ENCODE data around the gene VIL1. TPM values are rescaled to one million over a fixed set of nuclear protein-coding genes. Genes with fewer than 3 reads are reported as not detected.

The VIL1 gene
- total RNA-seq, 1 experiment from 2014 or later, result 4.2 TPM

DNA sequence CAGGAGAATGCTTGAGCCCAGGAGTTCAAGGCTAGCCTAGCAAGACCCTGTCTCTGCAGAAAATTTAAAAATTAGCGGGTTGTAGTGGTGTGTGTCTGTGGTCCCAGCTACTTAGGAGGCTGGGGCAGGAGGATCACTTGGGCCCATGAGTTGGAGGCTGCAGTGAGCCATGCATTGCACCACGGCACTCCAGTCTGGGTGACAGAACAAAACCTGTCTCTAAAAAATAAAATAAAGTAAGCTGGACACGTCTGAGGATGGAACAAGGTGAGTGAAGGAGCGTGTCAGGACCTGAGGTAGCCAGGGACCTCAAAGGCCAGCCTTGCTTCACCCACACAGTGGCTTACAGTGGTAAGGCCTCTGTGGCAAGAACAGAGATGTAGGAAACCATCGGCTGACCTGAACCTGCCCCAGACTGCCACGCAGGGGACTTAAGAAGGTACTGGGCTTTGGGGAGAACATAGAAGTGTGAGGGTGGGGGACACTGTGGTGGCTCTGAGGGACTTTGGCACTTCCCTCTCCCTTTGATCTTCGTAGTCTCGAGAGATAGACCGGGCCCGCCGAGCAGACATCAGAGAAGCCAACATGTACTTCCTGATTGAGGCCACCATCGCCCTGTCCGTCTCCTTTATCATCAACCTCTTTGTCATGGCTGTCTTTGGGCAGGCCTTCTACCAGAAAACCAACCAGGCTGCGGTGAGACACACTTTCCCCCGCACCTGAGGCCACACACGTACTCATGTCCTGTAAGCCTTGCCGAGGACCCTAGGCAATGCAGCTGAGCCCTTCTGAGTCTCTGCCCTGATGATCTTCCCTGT lies 29.4 kb upstream of the VIL1 start:
- Mint-ChIP-seq H3K27me3 (ENCODE audit: low read depth) (peaks cover 43% of the 10 kb centered on the region), H3K27ac (no peak overlapping the region), H3K9me3 (no peaks in the 10 kb centered on the region; a peak in 1 of 5 replicates), H3K4me3 (no peak overlapping the region; a peak in 1 of 5 replicates), H3K36me3 (ENCODE audit: insufficient read depth in 1 of 3, low read depth in 3 of 3) (no peaks in the 10 kb centered on the region), H3K4me1 (peaks cover 11 to 24% of the 10 kb centered on the region in 2 experiments)
- no peak overlapping the region for H4K8ac ChIP-seq (replicated peaks; ENCODE audit: insufficient read length, low read depth, low read length)
- no peaks in the 10 kb centered on the region for H3K79me2 ChIP-seq (ENCODE audit: insufficient read depth, low read length)
- no peak overlapping the region for H3K56ac ChIP-seq (ENCODE audit: insufficient read length, low read depth, low read length)
- DNase-seq, result no peak
- H3K27ac ChIP-seq (ENCODE audit: insufficient read length, low read depth, low read length), result no peak overlapping the region
- no CpG with 5 or more reads among the region's 17 CpGs for WGBS (ENCODE audit: extremely low coverage, insufficient read length, low lambda C conversion rate)
- no peaks in the 10 kb centered on the region for H3K4me1 ChIP-seq (ENCODE audit: insufficient read depth, low read length)
- no peak overlapping the region for H2BK5ac ChIP-seq (ENCODE audit: insufficient read length, low read length)
- no peak overlapping the region for H3K4me2 ChIP-seq (ENCODE audit: insufficient read depth, insufficient read length, low read length)
- no peaks in the 10 kb centered on the region for H3K9me3 ChIP-seq (ENCODE audit: control insufficient read depth, low read depth, low read length)
- H2BK20ac ChIP-seq (ENCODE audit: low read depth, low read length, poor library complexity, severe bottlenecking), result no peak overlapping the region
- no peak overlapping the region for H3K23ac ChIP-seq (ENCODE audit: insufficient read length, low read depth, low read length)
- H3K4ac ChIP-seq (ENCODE audit: low read depth, low read length), result no peak overlapping the region
- H2AK5ac ChIP-seq (ENCODE audit: insufficient read length, low read length), result no peak overlapping the region
- peaks cover 6% of the 10 kb centered on the region for H3K23me2 ChIP-seq (ENCODE audit: insufficient read length, low read depth, low read length, poor library complexity, severe bottlenecking)
- no peaks in the 10 kb centered on the region for H4K20me1 ChIP-seq (ENCODE audit: control insufficient read depth, insufficient read depth, insufficient read length)
- H4K5ac ChIP-seq (ENCODE audit: insufficient read length, low read depth, low read length), result no peak overlapping the region
- H2AFZ ChIP-seq (ENCODE audit: low read length), result no peak overlapping the region
- no peak overlapping the region for H3T11ph ChIP-seq (ENCODE audit: low read length)
- TF ChIP-seq, protein P1, sequence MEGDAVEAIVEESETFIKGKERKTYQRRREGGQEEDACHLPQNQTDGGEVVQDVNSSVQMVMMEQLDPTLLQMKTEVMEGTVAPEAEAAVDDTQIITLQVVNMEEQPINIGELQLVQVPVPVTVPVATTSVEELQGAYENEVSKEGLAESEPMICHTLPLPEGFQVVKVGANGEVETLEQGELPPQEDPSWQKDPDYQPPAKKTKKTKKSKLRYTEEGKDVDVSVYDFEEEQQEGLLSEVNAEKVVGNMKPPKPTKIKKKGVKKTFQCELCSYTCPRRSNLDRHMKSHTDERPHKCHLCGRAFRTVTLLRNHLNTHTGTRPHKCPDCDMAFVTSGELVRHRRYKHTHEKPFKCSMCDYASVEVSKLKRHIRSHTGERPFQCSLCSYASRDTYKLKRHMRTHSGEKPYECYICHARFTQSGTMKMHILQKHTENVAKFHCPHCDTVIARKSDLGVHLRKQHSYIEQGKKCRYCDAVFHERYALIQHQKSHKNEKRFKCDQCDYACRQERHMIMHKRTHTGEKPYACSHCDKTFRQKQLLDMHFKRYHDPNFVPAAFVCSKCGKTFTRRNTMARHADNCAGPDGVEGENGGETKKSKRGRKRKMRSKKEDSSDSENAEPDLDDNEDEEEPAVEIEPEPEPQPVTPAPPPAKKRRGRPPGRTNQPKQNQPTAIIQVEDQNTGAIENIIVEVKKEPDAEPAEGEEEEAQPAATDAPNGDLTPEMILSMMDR (conservative IDR thresholded peaks at IDR 0.05), result no peak
- H3K14ac ChIP-seq (ENCODE audit: insufficient read depth, low read length), result no peak overlapping the region
- H3K18ac ChIP-seq (ENCODE audit: insufficient read length, low read depth, low read length), result no peak overlapping the region
- no peak overlapping the region for H2BK12ac ChIP-seq (ENCODE audit: insufficient read length, low read depth, low read length)
- H3K9ac ChIP-seq (ENCODE audit: extremely low read depth, insufficient read length, low read length), result no peak overlapping the region
- no peaks in the 10 kb centered on the region for H3K79me1 ChIP-seq (ENCODE audit: insufficient read depth, low read depth, low read length, poor library complexity, severe bottlenecking)
- no peak overlapping the region for H2BK120ac ChIP-seq (ENCODE audit: low read depth, low read length, poor library complexity, severe bottlenecking)
- peaks cover 2% of the 10 kb centered on the region; the same call in 1 of the 2 replicates for H3K27me3 ChIP-seq (ENCODE audit: insufficient read depth, low read length)
- H2BK15ac ChIP-seq (ENCODE audit: low read depth, low read length), result no peak overlapping the region
- no peak overlapping the region for H4K91ac ChIP-seq (ENCODE audit: insufficient read length, low read depth, low read length)

All from H9 (cell line).